OCI-LY7 (cell line): ENCODE data around the gene ST6GALNAC5.

Experiments
- EZH2phosphoT487 ChIP-seq: fragments of 200-600 bp; sonication (generic); IDR thresholded peaks from 2 replicates; pipeline ENCODE4 v1.6.1; 2018; ENCODE audit warnings: low read depth, borderline replicate concordance, mild to moderate bottlenecking, mixed run types, antibody characterized with exemption, low read length, moderate library complexity, mixed read lengths
- TF ChIP-seq, protein P1 (sequence below): fragments of 200-600 bp; sonication (generic); conservative IDR thresholded peaks from 2 replicates; pipeline ENCODE4 v1.5.1; 2014; ENCODE audit warnings: mild to moderate bottlenecking, antibody characterized with exemption, low read length, moderate library complexity, mixed read lengths

DNA sequence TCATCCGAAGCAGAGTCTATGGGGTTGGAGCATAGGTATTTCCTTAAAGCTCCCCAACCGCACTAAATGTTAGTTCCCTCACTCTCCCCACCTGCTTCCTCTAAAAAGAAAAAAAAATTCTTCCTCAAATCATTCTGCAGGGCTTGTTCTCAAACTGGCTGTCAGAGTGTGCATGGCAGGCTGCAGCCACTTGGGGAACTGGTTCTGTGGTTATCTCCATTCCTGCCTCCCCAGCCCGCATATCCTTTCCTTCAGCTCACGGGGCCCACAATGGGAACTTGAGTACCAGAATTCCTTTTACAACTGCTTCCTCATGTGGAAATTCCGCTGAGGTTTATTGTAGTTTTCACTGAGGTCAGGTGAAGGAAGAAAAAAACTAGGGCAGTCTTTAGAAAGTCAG is 192.7 kb downstream of the ST6GALNAC5 start:
- TF ChIP-seq, protein P1, sequence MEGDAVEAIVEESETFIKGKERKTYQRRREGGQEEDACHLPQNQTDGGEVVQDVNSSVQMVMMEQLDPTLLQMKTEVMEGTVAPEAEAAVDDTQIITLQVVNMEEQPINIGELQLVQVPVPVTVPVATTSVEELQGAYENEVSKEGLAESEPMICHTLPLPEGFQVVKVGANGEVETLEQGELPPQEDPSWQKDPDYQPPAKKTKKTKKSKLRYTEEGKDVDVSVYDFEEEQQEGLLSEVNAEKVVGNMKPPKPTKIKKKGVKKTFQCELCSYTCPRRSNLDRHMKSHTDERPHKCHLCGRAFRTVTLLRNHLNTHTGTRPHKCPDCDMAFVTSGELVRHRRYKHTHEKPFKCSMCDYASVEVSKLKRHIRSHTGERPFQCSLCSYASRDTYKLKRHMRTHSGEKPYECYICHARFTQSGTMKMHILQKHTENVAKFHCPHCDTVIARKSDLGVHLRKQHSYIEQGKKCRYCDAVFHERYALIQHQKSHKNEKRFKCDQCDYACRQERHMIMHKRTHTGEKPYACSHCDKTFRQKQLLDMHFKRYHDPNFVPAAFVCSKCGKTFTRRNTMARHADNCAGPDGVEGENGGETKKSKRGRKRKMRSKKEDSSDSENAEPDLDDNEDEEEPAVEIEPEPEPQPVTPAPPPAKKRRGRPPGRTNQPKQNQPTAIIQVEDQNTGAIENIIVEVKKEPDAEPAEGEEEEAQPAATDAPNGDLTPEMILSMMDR = no peak
- TF ChIP-seq EZH2phosphoT487 = no peak
